NCI-H345 treated with DMSO at 0.1 percent for 48 hours (cell line): ENCODE data around the gene GMDS.

Experiments
- DNase-seq: peaks from one replicate; lab custom pipeline; 2025; ENCODE audit not compliant: unreplicated experiment; lab: John Stamatoyannopoulos, UW

Gene GMDS

DNA sequence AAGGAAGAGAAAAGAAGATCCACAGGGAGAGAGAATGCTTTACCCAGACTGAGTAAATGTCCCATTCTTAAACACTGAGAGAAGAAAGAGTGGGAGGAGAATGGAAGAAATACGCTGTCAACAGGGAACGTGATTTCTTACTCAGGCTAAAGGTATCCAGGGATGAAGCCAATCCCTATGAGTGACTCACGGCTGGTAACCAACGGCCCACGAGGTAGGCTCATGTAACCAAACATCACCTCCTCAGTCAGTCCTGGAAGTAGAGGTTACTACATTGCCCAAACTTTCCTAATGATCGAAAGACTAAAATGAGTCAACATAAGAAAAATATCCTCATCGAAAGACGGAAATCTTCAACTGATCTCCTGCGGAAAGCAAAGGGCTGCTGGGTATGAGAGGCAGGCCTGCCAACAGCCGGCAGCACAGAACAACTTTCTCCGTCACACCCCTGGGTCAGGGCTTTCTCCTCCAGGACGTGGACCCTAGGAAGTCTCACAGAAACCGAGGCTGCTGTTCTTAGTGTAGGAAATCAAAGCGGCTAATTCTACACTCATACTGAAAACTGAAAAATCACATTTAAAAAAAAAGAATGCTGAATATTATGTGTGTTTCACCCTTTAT lies 292.6 kb downstream of the GMDS start:
- DNase-seq = no peak

DNA sequence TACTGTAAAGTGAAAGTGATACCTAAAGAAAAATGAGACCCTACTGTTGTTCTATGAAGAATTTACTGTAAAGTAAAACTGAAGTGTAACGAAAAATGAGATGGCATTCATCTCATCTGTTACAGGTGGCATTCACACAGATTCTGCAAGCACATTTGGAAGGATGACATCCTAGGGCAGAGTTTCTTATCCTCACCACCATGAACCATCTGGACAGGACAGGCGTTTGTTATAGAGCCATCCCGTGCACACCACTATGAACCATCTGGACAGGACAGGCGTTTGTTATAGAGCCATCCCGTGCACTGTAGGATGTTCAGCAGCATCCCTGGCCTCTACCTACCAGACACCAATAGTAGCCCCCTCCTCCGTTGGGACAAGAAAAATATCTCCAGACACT lies 294.8 kb downstream of the GMDS start:
- DNase-seq = no peak

DNA sequence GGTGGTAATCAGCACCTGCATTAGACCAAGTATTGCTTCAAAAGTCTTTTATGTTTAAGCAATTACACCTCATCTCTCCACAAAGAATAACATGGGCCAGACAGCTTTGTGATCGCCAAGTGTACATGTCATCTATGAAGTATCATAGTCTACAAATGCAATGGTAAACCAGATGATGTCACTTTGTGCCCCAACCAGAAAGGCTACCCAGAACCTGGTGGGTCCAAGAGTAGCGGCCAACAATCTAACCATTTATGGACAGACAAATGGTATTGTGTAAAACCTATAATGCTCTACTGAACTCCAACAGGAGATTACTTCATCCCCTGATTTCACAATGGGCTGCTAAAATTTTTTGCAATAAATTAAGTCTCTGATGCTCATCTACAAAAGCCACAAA lies 295.9 kb downstream of the GMDS start:
- DNase-seq = no peak

DNA sequence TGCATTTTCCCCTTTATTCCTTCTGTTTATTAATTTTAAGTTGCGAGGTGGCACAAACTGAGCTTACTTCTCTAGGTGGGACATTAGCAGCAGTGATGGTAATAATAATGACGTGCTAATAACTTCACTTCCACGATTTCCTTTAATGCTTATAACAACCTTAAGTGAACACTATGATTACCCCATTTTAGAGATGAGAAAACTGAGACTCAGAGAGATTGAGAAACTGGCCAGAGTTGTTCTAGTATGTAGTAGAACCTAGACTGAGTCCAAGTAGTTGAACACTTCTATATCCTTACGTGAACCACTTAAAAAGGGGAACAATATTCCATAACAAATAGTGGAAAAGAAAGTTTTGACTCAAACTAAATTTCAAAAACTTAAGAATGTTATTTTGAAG lies 297.5 kb downstream of the GMDS start:
- DNase-seq = no peak

DNA sequence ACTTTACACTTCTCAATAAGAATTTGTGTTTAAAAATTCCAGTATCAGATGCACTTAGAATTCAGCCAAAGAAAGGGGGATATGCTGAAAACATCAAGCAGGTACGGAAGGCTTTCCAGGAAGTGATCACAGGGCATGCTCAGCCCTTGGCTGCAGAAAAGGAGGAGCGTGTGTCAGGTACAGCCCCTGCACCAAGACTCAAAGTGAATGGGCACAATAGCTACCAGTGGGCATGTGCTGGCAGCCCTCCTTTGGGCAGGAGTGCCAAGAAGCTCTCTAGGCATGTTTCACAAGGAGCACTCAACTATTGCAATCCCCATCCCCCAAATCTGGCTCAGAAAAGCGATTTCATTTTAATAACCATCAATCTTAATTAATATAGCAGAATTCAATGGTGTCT lies 298.8 kb downstream of the GMDS start:
- no peak for DNase-seq

DNA sequence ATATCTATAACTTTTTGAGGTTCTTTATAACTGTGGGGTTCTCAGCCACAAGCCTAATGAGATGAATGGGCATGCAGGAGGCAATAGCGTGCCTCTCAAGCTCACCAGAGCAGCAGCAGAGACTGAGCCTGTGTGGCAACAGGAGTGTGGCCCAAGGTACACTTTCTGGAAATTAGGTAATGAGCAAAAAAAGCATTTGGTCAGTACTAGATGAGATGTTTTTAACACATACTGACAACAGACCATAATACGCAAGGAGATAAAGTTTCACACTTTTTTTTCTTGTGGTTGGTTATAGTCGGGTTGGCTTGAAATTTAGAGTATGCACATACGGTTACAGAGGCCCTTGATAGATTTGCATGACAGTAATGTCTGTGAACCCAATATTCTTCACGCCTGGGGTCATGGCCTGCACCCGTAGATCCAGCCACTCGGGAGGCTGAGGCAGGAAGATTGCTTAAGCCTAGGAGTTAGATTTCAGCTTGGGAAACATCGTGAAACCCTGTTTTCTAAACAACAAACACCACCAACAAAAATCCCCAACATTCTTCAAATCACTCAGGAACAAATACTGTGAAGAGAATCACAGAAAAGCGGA lies 300.1 kb downstream of the GMDS start:
- DNase-seq = no peak

DNA sequence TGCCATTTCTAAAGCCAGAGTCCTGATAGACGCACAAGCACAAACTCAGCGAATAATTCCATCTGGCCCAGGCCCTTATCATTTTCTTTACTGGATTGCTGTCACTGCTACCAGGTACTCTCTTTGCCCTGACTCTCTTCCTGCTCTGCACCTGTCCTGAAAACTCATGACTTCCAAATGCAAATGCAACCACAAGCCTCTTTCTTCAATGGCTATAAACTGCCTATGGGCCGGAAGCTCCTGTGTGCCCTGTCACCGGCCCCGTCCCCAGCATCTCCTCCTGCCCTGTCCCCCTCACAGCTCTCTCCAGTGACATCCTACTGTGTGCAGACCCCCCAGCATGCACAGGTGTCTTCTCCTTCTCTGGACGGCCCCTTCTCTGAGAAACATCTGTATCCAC lies 302.6 kb downstream of the GMDS start:
- no peak for DNase-seq

DNA sequence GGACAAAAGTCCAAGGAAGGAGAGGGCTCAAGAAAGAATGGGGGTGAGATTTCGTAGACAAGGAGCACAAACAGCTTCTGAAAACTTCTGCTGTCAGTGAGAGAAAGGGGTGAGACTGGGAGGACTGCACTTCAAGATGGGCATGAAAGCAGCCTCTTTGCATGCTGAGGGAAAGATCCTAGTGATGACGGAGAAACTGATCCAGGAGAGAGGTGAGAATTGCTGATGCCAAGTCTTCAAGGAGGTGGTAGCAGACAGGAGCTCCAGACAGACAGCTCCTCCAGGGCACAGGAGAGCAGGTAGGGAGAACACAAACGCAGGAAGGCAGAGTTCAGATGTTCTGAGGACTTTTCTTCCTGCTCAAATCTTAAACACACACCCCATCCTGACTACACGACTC lies 303.9 kb downstream of the GMDS start:
- no peak for DNase-seq

DNA sequence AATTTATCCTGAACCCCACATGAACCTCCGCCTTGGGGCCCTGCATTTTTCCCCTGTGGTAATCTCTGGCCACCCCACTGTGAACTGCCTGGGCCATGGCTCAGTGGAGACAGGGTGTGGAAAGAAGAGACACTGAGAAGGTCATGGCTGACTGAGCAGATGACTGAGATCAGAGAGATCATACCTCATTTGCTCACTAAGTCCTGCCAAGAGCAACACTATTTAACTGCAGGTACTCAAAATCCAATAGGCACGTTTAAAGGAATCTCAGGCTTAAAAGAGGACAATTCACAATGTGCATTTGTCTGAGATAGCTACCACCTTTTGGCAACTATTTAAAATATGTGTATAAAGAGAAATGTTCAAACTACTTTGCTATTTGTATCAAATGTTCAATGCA lies 305.0 kb downstream of the GMDS start:
- DNase-seq = no peak

DNA sequence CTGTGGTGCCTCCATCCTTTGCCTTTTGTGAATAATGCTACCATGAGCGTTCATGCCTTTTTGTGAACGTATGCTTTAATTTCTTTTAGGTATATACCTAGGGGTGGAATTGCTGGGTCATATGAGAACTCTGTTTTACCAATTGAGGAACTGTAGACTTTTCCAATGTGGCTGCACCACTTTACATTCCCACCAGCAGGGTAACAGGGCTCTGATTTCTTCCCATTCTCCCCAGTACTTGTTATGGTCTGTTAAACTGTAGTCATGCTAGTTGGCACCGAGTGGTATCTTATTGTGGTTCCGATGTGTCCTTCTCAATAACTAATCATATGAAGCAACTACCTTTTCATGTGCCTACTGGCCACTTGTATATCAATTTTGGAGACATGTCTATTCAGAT lies 312.1 kb downstream of the GMDS start:
- DNase-seq = no peak

DNA sequence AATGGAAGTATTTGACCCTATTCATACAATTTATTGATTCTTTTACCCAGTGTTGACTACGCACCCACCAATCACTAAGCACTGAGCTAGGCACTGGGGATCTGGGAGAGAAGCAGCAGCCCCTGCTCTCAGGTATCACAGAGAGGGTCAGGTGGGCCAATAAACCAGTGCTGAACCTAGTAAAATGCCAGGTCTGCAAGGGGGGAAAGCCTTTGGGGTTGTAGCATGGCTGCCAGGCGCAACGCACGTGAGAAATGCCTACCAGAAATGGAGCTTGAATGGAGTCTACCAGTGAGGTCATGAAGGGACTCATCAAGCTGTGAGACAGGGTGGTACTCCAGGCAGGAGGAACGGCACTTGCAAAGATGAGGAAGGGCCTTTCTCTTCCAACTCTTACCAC lies 313.6 kb downstream of the GMDS start:
- no peak for DNase-seq

DNA sequence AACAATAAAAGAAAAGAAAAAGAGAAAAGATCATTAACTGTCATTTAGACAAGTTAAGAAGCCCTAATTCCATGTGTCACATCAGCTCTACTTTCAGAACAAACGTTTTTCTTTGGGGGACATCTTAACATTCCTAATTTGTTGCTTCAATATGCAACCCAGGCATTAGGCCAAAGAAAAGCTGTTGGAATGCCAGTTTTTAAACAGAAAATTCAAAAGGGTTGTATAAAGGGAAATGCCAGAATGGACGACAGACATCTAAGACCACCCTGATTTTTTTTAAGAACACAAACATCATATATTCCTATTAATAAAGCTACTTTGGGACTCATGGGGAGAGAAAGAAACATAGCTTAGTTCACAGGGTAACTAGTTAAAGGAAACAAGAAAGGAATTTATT lies 315.0 kb downstream of the GMDS start:
- no peak for DNase-seq

DNA sequence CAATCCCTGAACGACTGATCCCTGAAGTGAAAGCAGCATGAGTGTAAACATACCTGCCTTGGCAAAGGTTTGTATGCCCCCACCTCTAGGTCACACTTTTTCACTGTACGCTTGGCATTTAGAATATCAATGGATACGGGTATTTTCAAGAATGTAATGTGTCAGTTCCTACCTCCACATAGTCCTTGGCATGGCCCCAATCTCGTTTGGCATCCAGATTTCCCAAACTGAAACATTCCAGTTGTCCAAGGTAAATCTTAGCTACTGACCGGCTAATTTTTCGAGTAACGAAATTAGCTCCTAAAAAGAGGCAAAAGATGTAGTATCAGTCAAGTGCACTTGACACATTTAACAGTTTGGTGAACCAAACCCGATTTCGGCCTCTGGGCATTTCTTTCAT lies 315.5 kb downstream of the GMDS start:
- DNase-seq = no peak

DNA sequence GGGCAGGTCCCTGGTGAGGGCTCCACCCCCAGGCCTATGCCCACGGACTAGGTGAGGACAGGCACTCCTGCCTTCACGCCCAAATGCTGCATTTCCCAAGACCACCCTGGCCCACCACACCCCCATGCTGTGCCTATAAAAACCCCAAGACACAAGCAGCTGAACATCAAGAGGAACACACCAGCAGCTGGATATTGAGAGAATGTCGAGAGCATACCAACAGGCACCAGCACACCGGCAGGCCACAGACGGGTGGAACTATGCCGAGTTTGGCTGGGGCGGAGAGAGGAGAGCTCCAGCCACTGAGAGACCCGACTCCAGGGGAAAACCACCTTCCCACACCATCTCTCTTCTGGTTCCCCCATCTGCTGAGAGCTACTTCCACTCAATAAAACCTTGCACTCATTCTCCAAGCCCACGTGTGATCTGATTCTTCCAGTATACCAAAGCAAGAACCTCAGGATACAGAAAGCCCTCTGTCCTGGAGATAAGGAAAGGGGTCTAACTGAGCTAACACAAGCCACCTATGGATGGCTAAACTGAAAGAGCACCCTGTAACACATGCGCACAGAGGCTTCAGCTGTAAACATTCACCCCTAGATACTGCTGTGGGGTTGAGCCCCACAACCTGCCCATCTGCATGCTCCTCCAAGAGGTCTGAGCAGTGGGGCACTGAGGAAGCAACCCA lies 319.5 kb downstream of the GMDS start:
- DNase-seq = no peak

DNA sequence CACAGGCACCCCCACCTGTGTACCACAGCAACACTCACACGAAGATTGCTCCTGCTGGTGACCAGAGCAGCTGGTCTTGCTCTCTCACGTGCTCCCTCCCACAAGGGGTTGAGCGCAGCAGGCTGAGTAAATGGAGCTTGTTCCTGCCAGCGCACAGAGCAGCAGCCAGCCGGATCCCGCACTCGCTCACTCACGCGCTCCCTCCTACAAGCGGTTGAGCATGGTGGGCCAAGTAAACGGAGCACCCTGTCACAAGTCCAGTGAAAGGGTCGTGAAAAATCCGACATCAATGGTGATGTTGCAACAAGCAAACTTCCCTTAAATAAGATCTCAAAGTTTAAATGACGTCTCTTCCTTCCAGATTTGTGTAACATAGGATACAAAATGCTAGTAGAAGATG lies 322.0 kb downstream of the GMDS start:
- no peak for DNase-seq

DNA sequence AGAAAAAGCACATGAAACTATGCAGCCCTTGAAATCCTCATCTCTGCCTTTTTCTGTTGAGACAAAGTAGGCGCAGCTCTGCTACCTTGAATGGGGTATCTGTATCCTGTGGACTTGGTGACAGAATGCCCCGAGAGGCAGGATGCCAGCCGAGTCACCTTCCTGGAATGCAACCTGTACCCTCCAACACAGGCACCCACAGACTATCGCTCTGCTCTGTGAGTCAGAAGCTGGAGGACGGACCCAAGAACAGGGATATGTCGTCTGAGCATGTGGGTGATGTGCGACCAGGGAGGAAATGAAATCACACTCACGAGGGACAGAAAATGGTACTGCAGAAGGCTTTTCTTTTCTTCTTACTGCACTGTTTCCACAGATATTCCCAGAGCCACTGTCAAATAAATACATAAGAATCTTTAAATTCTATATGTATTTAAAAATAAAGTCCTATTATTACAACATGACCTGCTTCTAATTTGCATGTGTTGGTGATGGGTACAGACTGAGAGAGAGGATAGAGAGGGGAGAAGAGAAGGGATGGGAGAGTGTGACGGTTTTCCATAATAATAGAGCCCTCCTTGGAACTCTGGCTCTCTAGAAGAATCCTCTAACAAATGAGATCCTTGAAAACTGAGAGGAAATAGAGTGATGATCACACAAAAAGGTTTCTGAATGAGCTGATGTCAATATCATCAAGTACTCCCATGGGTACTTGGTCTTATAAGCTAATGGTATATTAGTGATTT lies 327.6 kb downstream of the GMDS start:
- DNase-seq = no peak

DNA sequence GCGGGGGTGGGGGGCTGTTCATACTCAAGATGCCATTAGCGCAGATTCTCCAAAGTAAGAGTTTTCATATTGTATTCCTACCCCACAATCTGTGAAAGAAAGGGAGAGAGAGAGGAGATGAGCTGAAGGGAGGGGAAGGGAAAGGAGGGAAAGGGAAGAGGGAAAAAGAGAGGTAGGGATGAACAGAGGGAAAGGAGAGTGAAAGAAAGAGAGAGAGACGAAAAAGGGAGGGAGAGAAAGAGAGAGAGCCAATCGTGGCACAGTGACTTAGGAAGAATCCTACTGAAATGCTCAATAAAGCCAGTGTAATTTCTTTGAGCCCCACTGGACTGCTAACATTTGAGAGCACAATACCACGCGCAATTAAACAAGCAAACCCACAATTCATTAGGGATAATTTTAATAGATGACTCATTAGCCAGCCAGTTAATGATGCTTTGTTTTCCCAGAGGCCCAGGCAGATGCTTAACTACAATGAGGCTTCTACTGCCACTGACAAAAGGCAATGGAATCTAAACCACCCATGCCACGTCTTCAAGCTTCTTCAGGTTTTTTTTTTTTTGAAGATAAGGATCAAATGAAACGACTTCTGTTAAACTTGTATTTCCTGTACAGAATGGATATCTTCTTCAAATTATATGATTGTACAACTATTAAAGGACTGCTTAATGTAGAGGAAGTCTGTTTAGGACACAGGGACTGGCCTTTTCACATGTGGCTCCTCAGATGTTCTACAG lies 328.9 kb downstream of the GMDS start:
- no peak for DNase-seq

DNA sequence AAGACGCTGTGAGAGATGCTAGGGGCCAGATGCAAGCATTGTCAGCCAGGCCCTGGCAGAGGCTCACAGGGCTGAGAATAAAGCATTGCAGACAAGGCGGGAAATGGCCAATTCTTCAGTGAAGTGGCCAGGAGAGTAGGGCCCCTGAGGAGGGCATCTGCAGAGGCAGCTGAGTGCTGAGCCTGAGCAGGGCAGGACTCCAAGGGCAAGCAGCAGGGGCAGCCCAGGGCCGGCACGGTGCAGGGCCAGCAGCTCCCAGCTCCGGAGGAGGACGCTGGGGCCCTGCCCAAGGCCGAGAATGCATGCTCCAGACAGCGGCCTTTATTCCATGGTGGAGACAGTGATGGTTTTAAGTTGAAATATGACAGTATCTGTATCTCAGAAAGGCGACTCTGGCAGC lies 330.2 kb downstream of the GMDS start:
- no peak for DNase-seq

DNA sequence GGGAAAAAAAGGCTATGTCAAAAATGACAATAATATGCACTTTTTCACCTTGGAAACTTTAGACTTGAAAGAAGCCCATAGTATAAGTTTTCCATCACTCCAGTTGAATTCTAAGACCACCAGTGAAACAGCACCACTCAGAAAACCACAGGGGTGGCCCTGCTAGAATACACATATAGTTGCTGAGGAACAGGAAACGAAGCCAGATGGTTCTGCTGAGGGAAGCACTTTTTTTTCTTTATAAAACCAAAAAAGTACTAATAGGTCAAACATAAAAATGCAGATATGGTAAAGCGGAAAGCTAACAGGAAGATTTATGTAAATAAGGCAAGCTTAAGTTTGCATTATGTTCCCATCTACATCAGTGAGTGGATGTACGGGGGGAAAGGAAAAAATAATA lies 331.8 kb downstream of the GMDS start:
- no peak for DNase-seq

DNA sequence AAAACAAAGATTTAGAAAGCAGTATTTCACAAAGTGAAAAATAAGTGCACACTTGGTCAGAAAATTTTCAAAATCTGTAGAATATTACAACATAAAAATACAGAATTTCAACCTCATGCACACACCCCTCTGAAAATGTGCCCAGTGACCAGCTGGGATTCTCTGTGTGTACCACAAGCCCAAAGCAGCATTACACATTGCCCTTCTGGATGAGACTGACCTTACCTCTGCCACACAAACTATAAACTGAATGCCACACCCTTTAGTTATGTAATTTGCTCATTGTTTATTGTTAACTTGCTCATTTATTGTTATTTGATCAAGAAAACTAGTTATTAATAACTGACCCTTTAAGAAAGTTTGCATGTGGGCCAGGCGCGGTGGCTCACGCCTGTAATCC lies 332.7 kb downstream of the GMDS start:
- DNase-seq = no peak

DNA sequence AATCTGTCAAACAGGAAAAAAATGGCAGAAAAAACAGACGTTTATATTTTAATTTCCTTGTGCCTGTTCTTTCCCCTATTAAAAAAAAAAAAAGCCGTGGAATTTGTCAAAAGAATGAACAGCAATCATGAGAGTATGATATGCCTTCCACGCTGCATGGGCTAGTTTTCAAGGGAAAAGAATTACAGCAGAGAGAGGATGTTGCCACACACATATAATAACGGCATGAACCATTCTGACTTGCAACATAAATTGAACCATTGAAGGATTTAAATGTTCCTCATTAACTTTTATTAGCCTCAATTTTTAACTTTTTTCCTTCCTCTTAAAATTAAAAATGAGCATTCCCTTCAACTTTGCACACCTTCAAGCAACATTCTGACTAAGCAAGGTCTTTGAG lies 333.9 kb downstream of the GMDS start:
- DNase-seq = no peak
